NCI-H226 (cell line): ENCODE data around the gene ZNF516.

Source experiments
- DNase-seq: peaks from one replicate; pipeline ENCODE4 v3.0.0-alpha.2; 2015

Gene ZNF516

DNA sequence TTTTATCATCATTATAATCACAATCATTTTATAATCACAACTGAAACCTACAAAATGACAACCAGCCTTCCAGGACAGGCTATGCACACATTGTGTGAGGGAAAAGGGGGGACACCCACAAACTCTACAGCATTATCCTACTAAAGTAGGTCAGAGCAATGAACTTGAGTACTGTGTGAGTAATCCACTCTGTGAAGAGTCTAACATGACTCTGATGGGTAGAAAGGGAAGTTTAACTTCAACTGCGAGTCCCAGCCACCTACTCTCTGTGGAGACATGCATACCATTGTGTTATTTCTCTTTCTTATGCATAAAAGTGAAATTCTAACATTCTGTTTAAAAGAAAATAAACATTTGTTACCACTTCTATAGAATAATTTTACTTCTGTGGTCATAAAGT is 177.9 kb downstream of the ZNF516 start:
- DNase-seq: no peak

DNA sequence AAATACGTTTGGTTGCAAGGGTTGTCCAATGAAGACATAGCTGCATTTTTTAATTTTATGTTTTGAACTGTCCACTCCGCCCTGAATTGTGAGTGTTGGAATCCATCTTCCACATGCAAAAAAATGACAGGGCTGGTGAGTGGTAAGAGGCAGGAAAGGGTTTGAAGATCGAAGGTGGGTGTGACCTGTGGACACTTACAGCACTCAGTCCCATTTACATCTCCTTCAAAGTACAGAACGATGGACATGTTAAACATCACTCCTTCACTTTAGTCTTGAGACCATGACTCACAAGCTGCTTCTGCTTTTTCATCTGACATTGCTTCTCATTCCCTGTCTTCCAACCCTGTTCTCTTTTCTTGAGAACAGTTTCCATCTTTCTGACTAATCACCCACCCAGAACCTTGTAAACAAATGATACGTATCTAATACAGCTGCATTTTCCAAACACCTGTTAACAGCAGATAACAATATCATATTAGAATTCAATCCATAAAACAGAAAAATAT is 179.3 kb downstream of the ZNF516 start:
- no peak for DNase-seq

DNA sequence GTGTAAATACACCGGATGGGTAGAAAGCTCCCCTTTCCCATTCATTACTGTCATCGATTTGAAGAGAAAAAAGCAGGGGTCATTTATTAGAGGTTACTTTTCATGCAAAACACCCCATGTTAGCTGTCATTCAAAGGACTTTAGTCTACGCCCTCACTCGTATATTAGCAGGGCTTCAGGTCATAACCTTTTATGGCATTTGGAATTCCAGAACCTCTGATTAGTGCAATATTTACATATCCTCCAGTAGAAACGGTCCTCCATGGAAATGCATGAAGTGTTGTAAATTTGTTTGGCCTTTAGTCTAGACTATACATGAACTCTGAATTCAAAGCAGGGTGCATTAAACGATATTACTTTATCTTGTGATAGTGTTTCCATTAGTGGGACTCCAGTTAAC is 180.5 kb downstream of the ZNF516 start:
- DNase-seq: no peak

DNA sequence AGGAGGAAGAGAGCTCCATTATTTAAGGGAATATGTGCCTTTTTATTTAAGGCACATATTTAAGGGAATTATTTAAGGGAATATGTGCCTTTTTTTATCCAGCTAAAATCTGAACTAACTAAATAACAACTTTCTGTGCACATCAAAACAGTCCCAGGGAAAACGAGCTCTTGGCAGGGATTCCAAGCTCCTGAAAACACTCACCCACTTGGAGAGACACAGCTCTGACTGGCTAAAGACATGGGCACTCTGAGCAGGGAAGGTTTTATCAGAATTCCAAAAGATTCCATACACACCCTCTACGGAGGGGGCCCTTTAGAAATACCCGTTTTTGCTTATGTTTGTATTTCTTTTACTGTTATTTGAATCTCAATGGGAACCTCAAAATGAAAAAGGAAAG is 181.0 kb downstream of the ZNF516 start:
- DNase-seq: no peak
